Measurements from ENCODE around the gene POLR2E.
A peak's percentile ranks its signal among the peaks of the same experiment; 100 is the strongest.

Gene POLR2E

GRCh38 chr19:1106841-1107660, 11.9 kb upstream of the POLR2E start:
- TF ChIP-seq, protein P1, sequence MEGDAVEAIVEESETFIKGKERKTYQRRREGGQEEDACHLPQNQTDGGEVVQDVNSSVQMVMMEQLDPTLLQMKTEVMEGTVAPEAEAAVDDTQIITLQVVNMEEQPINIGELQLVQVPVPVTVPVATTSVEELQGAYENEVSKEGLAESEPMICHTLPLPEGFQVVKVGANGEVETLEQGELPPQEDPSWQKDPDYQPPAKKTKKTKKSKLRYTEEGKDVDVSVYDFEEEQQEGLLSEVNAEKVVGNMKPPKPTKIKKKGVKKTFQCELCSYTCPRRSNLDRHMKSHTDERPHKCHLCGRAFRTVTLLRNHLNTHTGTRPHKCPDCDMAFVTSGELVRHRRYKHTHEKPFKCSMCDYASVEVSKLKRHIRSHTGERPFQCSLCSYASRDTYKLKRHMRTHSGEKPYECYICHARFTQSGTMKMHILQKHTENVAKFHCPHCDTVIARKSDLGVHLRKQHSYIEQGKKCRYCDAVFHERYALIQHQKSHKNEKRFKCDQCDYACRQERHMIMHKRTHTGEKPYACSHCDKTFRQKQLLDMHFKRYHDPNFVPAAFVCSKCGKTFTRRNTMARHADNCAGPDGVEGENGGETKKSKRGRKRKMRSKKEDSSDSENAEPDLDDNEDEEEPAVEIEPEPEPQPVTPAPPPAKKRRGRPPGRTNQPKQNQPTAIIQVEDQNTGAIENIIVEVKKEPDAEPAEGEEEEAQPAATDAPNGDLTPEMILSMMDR (IDR thresholded peaks at IDR 0.05; ENCODE audit: low read depth, low read length): peak; percentile 17
- no peak overlapping the region for H3K4me3 ChIP-seq (replicated peaks in 1 of 2; ENCODE audit: low read depth in 2 of 2, low read length in 2 of 2)
- DNase-seq (ENCODE audit: low read depth in 2 of 2): peak; percentile 61 to 79

DNA sequence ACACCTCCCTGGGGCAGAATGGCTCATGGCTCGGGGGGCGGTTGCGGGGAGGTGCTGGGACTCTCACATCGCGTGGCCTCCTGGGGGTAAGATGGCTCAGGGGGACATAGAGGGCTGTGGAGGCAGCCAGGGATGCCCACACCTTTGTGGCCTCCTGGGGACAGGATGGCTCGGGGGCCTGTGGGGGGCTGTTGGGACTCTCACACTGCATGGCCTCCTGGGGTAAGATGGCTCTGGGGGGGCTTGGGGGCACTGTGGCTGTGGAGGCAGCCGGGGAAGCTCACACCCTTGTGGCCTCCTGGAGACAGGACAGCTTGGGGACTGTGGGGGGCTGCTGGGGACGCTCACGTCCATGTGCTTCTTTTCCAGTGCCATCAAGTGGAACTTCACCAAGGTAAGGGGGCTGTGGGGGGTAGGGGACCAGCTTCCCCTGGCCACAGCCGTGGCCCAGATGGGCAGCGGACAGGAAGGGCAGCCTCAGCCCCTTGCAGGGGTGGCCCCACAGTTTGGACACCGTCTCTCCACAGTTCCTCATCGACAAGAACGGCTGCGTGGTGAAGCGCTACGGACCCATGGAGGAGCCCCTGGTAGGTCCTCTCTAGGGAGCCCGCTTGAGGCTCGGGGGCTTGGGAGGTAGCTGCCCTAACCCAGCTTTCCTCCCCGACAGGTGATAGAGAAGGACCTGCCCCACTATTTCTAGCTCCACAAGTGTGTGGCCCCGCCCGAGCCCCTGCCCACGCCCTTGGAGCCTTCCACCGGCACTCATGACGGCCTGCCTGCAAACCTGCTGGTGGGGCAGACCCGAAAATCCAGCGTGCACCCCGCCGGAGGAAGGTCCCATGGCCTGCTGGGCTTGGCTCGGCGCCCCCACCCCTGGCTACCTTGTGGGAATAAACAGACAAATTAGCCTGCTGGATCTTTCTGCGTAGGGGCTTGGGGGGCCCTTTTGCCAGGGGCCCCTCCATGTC, 11.0 kb upstream of the POLR2E start:
- no peak for DNase-seq (ENCODE audit: low read depth in 2 of 2)
- H3K4me3 ChIP-seq (replicated peaks in 1 of 2; ENCODE audit: low read depth in 2 of 2, low read length in 2 of 2): peak overlapping the region; percentile 21 to 70
- TF ChIP-seq, protein P1 (IDR thresholded peaks at IDR 0.05; ENCODE audit: low read depth, low read length): no peak

- peak; percentile 59 to 60 for DNase-seq (ENCODE audit: low read depth in 2 of 2)
- H3K4me3 ChIP-seq (replicated peaks in 1 of 2; ENCODE audit: low read depth in 2 of 2, low read length in 2 of 2): peak overlapping the region; percentile 67 to 70
- TF ChIP-seq, protein P1 (IDR thresholded peaks at IDR 0.05; ENCODE audit: low read depth, low read length): no peak
These were observed 10.1 kb upstream of the POLR2E start for GRCh38 chr19:1105008-1105872.

- TF ChIP-seq, protein P1 (IDR thresholded peaks at IDR 0.05; ENCODE audit: low read depth, low read length): no peak
- peak; percentile 57 to 80 for DNase-seq (ENCODE audit: low read depth in 2 of 2)
These were observed 9.3 kb upstream of the POLR2E start for GRCh38 chr19:1104311-1105007.

DNA sequence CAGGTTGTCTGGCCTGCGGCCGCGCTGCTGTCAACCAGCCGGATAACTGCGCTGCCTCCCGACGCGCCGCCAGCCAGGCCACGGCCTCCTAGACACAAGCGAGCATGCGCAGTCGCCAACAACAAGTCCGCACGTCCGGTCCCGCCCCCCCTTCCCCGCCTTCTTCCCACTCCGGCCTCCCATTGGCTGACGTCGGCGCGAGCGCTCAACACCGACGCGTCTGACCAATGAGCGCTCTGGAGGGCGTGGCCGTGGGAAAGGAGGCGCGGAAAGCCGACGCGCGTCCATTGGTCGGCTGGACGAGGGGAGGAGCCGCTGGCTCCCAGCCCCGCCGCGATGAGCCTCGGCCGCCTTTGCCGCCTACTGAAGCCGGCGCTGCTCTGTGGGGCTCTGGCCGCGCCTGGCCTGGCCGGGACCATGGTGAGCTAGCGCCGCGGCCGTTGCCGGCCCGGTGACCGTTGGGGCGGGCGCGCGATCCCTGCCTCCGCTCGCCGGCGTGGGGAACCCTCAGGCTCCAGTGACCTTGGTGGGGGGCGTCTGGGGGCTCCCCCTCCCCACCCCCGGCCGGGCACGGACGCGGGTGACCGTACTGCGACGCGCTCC, 8.6 kb upstream of the POLR2E start, which contains the start of gene GPX4:
Gene GPX4, plus strand, starts transcription at position 287 of the 603 bp plus-strand sequence. Its CDS starts 50 bp downstream, at position 337.
- TF ChIP-seq, protein P1 (IDR thresholded peaks at IDR 0.05; ENCODE audit: low read depth, low read length): no peak
- peak; percentile 99 to 100 for DNase-seq (ENCODE audit: low read depth in 2 of 2)
- H3K4me3 ChIP-seq (replicated peaks in 1 of 2; ENCODE audit: low read depth in 2 of 2, low read length in 2 of 2): peak within 1 kb of the TSS; percentile 67 to 70

More at GRCh38 chr19:1104311-1105007, 9.3 kb upstream of the POLR2E start:
- H3K4me3 ChIP-seq (replicated peaks in 1 of 2; ENCODE audit: low read depth in 2 of 2, low read length in 2 of 2): peak overlapping the region; percentile 67 to 70

Data from cardiac fibroblast (primary cell).